ENCODE results near the gene UBE2V1.
A peak's percentile ranks its signal among the peaks of the same experiment; 100 is the strongest.

UBE2V1 gene

DNA sequence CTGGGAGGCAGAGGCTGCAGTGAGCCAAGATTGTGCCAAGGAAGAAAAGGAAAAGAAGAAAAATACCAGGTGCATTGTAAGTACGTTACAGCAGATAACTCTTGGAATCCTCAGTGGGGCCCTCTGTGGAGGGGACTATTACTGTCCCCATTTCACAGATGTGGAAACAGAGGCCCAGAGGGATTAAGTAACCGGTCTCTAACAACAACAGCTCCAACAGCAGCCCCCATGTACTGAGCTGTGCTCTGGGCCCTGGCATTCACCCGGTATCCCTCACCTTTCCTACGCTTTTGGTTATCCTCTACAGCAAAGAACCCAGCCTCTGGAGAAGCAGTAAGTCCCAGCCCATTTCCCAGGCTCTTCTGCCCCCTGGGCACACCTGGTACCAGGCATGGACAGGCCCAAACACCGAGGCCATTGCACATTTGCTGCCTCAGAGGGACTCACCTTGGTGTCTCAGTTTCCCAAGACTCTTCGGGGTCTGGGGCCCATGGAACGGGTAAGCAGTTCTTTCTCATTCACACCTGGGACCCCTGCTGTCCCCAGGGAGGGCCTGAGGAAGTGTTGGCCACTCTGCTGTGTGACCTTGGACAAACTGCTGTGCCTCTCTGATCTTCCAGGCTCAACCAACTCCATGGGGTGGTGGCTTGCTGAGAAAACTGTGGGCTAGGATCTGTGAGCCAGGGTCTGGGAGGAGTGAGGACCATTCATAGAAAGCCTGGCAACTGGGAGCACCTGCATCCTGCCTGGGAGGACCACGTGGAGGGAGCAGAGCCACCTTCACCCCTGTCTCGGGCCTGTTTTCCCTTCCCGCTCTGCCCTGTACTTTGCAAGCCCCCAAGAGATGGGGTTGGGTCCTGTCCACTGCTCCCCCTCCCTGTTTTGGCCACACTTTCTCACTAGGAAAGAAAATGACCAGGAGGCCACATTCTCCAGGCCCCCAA lies 70.3 kb downstream of the UBE2V1 start:
- Histone ChIP-seq H3K4ac (ENCODE audit: low read depth in 1 of 2, low read length in 2 of 2) (peak overlapping the region in 1 of 2 experiments; percentile 37), H2BK5ac (ENCODE audit: low read depth, low read length, poor library complexity, severe bottlenecking) (no peak overlapping the region), H4K8ac (ENCODE audit: low read length) (no peak overlapping the region), H3K4me1 (ENCODE audit: control insufficient read depth, insufficient read depth, low read depth, low read length) (peaks cover 16% of the 10 kb centered on the region), H3K4me2 (ENCODE audit: low read length, poor library complexity, severe bottlenecking) (no peak overlapping the region), H3K27ac (ENCODE audit: low read length, poor library complexity, severe bottlenecking) (no peak overlapping the region), H3K4me3 (ENCODE audit: insufficient read depth in 1 of 2, low read depth in 1 of 2, low read length in 2 of 2) (no peak overlapping the region), H3K36me3 (ENCODE audit: control insufficient read depth in 1 of 2, insufficient read depth in 2 of 2, low read depth in 1 of 2, low read length in 2 of 2) (no peaks in the 10 kb centered on the region), H3K14ac (ENCODE audit: low read length in 2 of 2) (no peak overlapping the region), H3K9me3 (ENCODE audit: control insufficient read depth, low read length) (no peaks in the 10 kb centered on the region), H3K9ac (ENCODE audit: low read length) (no peak overlapping the region), H2BK12ac (ENCODE audit: low read length in 2 of 2) (peak overlapping the region; percentile 4 to 51), H4K91ac (ENCODE audit: low read length) (no peak overlapping the region), H2AFZ (ENCODE audit: low read depth, low read length) (no peak overlapping the region), H3K27me3 (ENCODE audit: control insufficient read depth in 1 of 2, insufficient read depth in 1 of 2, low read length in 2 of 2) (peaks cover 3 to 10% of the 10 kb centered on the region in 2 experiments), H3K23ac (ENCODE audit: low read length in 2 of 2) (no peak overlapping the region), H3K79me1 (replicated peaks; ENCODE audit: low read length, poor library complexity, severe bottlenecking) (no peaks in the 10 kb centered on the region), H2AK5ac (ENCODE audit: low read length, severe bottlenecking) (peak overlapping the region; percentile 6), H2BK15ac (ENCODE audit: low read depth, poor library complexity, severe bottlenecking) (peak overlapping the region; percentile 13), H3K18ac (ENCODE audit: low read depth in 1 of 2, low read length in 2 of 2) (peak overlapping the region in 1 of 2 experiments; percentile 6), H2BK120ac (ENCODE audit: low read depth, low read length) (no peak overlapping the region)
- DNase-seq: no peak
- WGBS: 93% methylated on average over 10 of the region's 10 CpGs

- Histone ChIP-seq H2AK5ac (ENCODE audit: low read length, severe bottlenecking) (no peak overlapping the region), H2AFZ (ENCODE audit: low read depth, low read length) (no peak overlapping the region), H3K23ac (ENCODE audit: low read length in 2 of 2) (no peak overlapping the region), H4K8ac (ENCODE audit: low read length) (no peak overlapping the region), H3K9ac (ENCODE audit: low read length) (no peak overlapping the region), H3K4me3 (ENCODE audit: insufficient read depth in 1 of 2, low read depth in 1 of 2, low read length in 2 of 2) (no peak overlapping the region), H3K36me3 (ENCODE audit: control insufficient read depth in 1 of 2, insufficient read depth in 2 of 2, low read depth in 1 of 2, low read length in 2 of 2) (no peaks in the 10 kb centered on the region), H2BK12ac (ENCODE audit: low read length in 2 of 2) (peak overlapping the region; percentile 57 to 86), H3K27me3 (ENCODE audit: control insufficient read depth in 1 of 2, insufficient read depth in 1 of 2, low read length in 2 of 2) (peaks cover 8 to 17% of the 10 kb centered on the region in 2 experiments), H3K79me1 (replicated peaks; ENCODE audit: low read length, poor library complexity, severe bottlenecking) (no peaks in the 10 kb centered on the region), H3K18ac (ENCODE audit: low read depth in 1 of 2, low read length in 2 of 2) (peak overlapping the region; percentile 34 to 58), H2BK120ac (ENCODE audit: low read depth, low read length) (no peak overlapping the region), H3K14ac (ENCODE audit: low read length in 2 of 2) (no peak overlapping the region), H2BK5ac (ENCODE audit: low read depth, low read length, poor library complexity, severe bottlenecking) (no peak overlapping the region), H3K27ac (ENCODE audit: low read length, poor library complexity, severe bottlenecking) (no peak overlapping the region), H2BK15ac (ENCODE audit: low read depth, poor library complexity, severe bottlenecking) (peak overlapping the region; percentile 86), H4K91ac (ENCODE audit: low read length) (peak overlapping the region; percentile 77), H3K4me2 (ENCODE audit: low read length, poor library complexity, severe bottlenecking) (no peak overlapping the region), H3K4me1 (ENCODE audit: control insufficient read depth, insufficient read depth, low read depth, low read length) (peaks cover 8% of the 10 kb centered on the region), H3K4ac (ENCODE audit: low read depth in 1 of 2, low read length in 2 of 2) (no peak overlapping the region), H3K9me3 (ENCODE audit: control insufficient read depth, low read length) (no peaks in the 10 kb centered on the region)
- DNase-seq: no peak
- 86% methylated on average over 16 of the region's 16 CpGs for WGBS
Measured at GRCh38 chr20:50041246-50041873, 71.6 kb downstream of the UBE2V1 start.

DNA sequence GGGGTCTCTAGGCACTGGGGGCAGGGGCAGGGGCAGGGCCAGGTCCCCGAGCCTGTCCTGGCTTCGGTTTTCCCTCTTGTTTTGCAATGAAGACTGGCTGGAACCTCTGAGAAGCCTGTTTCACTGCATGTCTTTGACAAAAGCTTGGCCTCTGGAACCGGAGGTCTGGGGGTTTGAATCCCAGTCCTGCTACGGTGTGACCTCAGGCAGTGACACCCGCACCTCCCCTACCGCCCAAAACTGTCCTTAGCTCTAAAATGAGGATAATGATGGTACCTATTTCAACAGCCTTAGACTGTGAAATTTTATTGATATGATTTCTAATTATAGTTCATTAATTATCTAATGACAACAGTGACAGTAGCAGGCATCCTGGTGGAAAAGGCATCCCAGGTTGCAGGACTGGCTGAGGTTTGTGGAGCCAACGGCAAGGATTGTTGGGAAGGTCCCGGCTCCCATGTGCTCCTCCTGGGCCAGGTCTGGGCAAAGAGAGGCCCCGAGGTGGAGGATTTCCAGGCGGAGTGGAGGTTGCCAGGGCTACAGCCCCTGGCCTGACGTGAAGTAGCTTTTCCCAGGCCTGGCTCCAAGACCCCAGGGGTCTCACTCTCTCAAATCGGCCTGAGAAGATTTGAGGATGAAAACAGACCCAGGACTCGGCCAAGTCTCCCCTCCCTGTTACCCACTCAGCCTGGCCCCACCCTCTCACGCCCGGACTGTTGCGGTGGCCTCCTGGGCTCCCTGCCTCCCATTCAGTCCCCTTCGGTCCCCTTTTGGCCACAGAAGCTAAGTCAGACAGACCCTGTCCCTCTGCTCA lies 72.3 kb downstream of the UBE2V1 start:
- Histone ChIP-seq H4K8ac (ENCODE audit: low read length) (peak overlapping the region; percentile 88), H2BK5ac (ENCODE audit: low read depth, low read length, poor library complexity, severe bottlenecking) (no peak overlapping the region), H2AFZ (ENCODE audit: low read depth, low read length) (no peak overlapping the region), H3K14ac (ENCODE audit: low read length in 2 of 2) (no peak overlapping the region), H3K27me3 (ENCODE audit: control insufficient read depth in 1 of 2, insufficient read depth in 1 of 2, low read length in 2 of 2) (peaks cover 8 to 17% of the 10 kb centered on the region in 2 experiments), H3K9me3 (ENCODE audit: control insufficient read depth, low read length) (no peaks in the 10 kb centered on the region), H3K18ac (ENCODE audit: low read depth in 1 of 2, low read length in 2 of 2) (peak overlapping the region; percentile 34 to 58), H3K4me1 (ENCODE audit: control insufficient read depth, insufficient read depth, low read depth, low read length) (peaks cover 8% of the 10 kb centered on the region), H3K27ac (ENCODE audit: low read length, poor library complexity, severe bottlenecking) (no peak overlapping the region), H2BK12ac (ENCODE audit: low read length in 2 of 2) (peak overlapping the region; percentile 57 to 86), H2BK15ac (ENCODE audit: low read depth, poor library complexity, severe bottlenecking) (peak overlapping the region; percentile 73), H3K79me1 (replicated peaks; ENCODE audit: low read length, poor library complexity, severe bottlenecking) (no peaks in the 10 kb centered on the region), H2BK120ac (ENCODE audit: low read depth, low read length) (peak overlapping the region; percentile 39), H2AK5ac (ENCODE audit: low read length, severe bottlenecking) (no peak overlapping the region), H3K4me3 (ENCODE audit: insufficient read depth in 1 of 2, low read depth in 1 of 2, low read length in 2 of 2) (no peak overlapping the region), H3K9ac (ENCODE audit: low read length) (no peak overlapping the region), H3K36me3 (ENCODE audit: control insufficient read depth in 1 of 2, insufficient read depth in 2 of 2, low read depth in 1 of 2, low read length in 2 of 2) (no peaks in the 10 kb centered on the region), H3K4ac (ENCODE audit: low read depth in 1 of 2, low read length in 2 of 2) (no peak overlapping the region), H3K23ac (ENCODE audit: low read length in 2 of 2) (no peak overlapping the region), H4K91ac (ENCODE audit: low read length) (peak overlapping the region; percentile 77), H3K4me2 (ENCODE audit: low read length, poor library complexity, severe bottlenecking) (no peak overlapping the region)
- WGBS: 61% methylated on average over 14 of the region's 17 CpGs
- DNase-seq: no peak
